GM19043 (cell line): Measurements from ENCODE around the gene PHACTR4.
A peak's percentile ranks its signal among the peaks of the same experiment; 100 is the strongest.
"Not testable (repeated sequence)": the region's sequence is repeated elsewhere in the genome, so short reads cannot be mapped to it uniquely, and the experiment has no call there.

Experiments used
- ATAC-seq: cut with Tn5 transposase; IDR thresholded peaks from one replicate; pipeline ENCODE4 v1.9.1; 2021; ENCODE audit warnings: low read depth; ENCODE audit not compliant: unreplicated experiment

Gene PHACTR4

DNA sequence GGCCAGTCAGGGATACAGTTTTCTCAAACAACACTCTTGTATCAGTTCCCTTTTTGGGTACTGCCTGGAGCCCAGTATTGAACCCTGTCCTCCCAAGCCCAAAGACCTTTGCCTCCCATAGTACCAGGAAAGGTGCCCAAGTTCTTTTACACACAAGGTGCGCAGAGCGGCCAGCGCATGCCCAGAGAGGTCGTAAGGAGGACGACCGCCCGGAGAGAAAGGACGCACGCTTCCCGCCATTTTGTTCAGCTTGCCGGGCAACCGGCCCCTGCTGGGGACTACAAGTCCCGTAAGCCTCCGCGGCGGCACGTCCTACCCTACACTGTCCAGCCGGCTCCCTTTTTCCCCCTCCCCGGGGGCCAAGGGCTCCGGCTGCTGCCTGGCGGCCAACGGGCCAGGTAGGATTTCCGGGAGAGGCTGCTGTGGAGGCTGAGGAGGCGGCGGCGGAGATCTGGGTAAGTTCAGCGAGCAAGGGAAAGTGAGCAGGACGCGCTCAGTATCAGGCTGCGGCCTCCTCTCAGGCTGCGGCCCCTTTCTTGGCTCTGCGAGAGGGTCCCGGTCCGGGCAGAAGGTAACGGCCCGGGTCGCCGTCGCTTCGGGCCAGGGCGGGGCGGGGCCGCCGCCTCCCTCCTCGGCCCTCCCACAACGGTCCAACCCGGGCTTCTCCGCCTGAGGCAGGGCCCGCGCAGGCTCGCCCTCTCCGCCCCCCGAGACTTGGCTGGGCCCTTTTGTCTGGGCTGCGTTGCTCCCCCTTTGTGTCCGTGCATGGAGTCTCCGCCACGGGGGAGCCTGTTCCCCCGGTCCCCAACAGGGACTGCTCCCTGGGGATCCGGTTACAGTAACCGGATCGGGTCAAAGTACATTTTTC lies at the start of gene PHACTR4:
TSS of gene PHACTR4 (plus strand) at position 370 of the 868 bp plus-strand sequence. CDS start 37,708 bp downstream, outside the sequence.
- peak; percentile 87 for ATAC-seq

DNA sequence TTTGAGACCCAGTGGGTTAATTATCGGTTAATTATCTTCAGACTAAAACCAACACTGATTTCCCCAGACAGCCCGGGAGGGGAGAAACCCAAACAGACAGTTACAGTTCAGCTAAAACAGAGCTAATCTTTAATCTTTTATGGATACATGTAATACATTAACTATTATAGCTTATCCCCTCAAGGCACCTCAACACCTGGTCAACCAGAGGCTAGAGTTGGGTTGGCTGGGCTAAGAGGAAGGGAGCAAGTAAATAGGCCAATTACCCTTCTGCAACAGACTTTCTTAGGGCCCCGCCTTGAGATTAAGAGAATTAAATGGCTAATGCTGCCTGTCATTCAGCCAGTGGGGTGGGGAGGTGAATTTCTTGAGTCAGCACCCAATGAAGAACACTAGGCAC lies 47.3 kb upstream of the PHACTR4 start:
- ATAC-seq = no peak

DNA sequence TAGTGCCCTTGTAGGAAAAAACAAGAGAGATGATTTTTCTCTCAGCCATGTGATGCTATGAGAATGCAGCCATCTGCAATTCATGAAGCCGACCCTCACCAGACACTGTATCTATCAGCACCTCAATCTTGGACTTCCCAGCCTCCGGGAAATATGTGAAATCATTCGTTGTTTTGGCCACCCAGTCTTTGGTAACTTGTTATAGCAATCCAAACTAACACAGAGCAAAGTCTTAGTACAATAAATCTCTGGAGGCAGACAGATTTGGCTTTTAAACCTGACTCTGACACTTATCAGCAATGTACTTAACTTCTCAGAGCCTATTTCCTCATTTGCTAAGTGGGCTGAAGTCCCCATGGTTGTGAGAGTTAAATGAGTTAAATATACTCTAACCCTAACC lies 45.8 kb upstream of the PHACTR4 start:
- ATAC-seq = no peak

DNA sequence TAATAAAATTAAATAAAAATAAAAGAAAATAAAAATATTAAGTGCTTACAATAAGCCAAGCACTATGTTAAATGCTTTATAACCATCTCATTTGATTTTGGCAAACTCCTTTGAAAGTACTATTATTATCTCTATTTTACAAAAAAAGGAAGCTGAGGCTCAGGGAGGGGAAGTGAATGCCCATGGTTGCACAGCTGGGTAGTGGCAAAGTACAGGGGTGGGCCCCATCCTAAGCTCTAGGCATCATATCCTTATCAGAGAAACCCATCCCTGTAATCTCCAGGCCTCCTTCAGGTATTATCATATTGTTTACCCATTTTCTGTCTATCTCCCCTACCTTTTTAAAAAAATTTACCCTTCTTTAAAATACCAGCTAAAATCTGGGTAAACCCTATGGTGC lies 43.0 kb upstream of the PHACTR4 start:
- ATAC-seq = no peak

DNA sequence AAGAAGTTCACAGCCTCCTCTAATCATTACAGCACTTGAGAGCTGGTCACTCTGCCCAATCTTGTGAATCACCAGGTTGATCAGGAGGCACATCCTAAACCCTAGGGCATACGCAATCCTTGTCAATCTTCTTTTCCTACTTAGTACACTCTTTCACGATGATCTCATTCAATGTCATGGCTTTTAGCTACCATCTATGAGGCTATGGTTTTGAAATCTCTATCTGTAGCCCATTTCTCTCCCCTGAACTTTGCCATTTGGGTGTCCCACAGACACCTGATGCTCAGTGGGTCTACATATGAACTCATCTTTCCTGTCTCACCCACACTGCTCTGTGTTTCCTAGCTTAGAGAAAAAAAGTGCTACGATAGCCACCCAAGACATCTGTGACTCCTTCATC lies 42.6 kb upstream of the PHACTR4 start:
- ATAC-seq = no peak

DNA sequence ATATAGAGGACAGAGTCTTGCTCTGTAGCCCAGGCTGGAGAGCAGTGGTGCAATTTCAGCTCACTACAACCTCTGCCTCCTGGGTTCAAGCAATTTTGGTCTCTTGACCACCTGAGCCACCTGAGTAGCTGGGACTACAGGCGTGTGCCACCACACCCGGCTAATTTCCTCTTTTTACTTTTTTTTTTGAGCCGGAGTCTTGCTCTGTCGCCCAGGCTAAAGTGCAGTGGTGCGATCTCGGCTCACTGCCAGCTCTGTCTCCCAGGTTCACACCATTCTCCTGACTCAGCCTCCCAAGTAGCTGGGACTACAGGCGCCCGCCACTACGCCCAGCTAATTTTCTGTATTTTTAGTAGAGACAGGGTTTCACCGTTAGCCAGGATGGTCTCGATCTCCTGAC lies 42.1 kb upstream of the PHACTR4 start:
- not testable (repeated sequence) for ATAC-seq

DNA sequence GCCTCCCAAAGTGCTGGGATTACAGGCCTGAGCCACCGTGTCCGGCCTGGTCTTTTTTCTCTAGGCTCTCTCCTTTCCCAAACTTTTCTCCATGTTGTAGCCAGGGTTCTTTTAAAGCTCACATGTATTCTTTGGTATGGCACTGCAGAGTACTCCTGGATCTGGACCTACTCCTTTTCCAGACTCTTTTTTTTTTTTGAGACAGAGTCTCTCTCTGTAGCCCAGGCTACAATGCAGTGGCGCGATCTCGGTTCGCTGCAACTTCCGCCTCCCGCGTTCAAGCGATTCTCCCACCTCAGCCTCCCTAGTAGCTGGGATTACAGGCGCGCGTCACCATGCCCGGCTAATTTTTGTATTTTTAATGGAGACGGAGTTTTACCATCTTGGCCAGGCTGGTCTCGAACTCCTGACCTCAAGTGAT lies 41.3 kb upstream of the PHACTR4 start:
- ATAC-seq = no peak

DNA sequence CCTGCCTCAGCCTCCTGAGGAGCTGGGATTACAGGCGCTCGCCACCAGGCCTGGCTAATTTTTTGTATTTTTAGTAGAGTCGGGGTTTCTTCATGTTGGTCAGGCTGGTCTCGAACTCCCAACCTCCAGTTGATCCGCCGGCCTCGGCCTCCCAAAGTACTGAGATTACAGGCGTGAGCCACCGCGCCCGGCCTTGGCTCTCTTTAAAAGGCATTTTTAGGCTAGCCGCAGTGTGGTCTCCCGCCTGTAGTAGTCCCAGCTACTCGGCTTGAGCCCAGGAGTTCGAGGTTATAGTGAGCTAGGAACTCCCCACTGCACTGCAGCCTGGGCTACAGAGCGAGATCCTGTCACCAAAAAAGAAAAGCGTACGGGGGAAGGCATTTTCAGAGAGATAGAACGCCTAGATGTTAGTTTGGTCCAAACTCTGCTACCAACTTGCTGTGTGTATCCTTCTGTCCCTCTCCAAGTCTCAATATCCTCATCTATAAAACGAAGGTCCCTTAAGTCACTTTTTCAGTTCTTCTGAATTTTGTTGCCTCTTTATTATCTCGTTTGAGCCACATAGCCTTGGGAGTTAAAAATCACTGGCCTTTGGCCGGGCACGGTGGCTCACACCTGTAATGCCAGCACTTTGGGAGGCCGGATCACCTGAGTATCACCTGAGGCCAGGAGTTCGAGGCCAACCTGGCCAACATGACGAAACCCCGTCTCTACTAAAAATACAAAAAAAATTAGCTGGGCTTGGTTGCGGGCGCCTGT lies 40.0 kb upstream of the PHACTR4 start:
- ATAC-seq = no peak

DNA sequence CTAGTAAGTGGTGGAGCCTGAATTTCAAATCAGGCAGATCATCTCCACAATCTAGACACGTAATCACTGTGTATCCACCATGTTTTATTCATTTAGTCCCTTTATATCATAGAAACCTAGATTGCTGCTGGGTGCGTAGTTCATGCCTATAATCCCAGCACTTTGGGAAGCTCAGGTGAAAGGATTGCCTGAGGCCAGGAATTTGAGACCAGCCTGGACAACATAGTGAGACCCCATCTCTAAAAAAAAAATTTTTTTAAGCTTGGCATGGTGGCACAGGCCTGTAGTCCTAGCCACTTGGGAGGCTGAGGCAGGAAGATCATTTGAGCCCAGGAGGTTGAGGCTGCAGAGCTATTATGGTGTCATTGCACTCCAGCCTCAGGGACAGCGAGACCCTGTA lies 30.6 kb upstream of the PHACTR4 start:
- ATAC-seq = no peak

DNA sequence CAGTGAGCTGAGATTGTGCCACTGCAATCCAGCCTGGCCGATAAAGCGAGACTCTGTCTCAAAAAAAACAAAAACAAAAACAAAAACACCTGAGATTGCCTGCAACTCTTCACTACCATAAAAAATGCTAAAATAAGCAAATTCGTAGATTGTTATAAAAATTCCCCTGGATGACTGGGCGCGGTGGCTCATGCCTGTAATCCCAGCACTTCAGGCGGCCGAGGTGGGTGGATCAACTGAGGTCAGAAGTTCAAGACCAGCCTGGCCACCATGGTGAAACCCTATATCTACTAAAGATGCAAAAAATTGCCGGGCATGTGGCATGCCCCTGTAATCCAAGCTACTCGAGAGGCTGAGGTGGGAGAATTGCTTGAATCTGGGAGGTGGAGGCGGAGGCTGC lies 30.0 kb upstream of the PHACTR4 start:
- ATAC-seq = no peak

DNA sequence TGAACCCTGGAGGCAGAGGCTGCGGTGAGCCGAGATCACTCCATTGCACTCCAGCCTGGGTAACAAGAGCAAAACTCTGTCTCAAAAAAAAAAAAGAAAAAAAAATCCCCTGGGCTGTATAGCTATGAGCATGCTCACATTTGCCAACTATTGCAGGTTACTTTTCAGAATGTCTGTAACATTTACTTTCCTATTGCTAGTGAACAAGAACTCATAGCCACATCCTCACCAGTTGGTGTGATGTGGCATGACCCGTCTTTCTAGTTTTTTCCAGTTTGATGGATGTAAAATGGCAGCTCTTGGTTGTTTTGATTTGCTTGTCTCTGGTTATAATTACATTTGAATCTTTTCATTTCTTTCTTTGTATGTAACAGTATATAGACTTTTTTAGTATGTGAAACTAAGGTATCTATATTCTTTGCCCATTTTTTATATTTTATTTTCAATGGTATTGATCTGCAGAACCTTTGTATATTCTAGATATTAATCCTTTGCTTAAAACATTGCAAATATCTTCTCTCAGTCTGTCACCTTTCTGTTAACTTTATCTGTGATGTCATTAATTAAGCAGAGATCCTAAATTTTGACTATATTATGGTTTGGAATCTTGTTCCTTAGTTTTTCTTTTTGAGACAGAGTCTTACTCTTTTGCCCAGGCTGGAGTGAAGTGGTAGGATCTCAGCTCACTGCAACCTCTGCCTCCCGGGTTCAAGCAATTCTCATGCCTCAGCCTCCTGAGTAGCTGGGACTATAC lies 29.1 kb upstream of the PHACTR4 start:
- no peak for ATAC-seq

DNA sequence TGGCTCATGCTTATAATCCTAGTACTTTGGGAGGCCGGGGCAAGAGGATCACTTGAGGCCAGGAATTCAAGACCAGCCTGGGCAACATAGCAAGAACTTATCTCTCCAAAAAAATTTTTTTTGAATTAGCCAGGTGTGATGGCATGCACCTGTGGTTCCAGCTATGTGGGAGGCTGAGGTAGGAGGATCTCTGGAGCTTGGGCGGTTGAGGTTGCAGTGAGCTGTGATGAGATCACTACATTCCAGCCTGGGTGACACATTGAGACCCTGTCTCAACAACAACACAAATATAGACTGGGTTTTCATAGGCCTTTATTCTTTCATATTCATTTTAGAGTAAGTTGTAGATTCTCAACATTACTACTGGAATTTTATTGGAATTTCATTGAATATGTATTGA lies 27.9 kb upstream of the PHACTR4 start:
- no peak for ATAC-seq

DNA sequence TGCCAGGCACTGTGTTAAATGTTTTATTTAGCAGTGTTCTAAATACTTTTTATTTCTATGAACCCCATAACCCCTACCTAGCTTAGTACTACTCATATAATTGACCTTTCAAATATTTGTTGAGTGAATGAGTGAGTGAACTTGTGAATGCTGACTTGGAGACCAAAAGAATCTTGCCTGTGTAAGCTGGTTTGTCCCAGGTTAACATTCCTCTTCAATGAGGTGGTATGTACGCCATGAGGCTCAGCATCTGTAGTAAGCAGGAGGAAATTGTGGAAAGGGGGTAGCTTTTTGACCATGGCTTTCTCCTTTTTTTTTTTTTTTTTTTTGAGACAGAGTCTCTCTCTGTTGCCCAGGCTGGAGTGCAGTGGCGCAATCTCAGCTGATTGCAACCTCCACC lies 26.1 kb upstream of the PHACTR4 start:
- ATAC-seq = no peak

DNA sequence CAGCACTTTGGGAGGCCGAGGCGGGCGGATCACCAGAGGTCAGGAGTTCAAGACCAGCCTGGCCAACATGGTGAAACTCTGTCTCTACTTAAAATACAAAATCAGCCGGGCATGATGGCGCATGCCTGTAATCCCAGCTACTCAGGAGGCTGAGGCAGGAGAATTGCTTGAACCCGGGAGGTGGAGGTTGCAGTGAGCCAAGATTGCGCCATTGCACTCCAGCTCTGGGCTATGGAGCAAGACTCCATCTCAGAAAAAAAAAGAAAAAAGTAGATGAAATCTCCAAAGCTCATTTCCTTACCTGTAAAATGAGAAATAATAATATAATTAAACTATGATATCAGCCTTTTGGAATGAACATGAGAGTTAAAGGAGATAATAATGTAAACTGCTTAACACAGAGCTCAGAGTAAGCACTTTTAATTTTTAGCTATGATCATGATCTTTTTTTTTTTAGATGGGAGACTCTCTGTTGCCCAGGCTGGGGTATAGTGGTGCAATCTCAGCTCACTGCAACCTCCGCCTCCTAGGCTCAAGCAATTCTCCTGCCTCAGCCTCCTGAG lies 16.2 kb upstream of the PHACTR4 start:
- ATAC-seq = not testable (repeated sequence)

DNA sequence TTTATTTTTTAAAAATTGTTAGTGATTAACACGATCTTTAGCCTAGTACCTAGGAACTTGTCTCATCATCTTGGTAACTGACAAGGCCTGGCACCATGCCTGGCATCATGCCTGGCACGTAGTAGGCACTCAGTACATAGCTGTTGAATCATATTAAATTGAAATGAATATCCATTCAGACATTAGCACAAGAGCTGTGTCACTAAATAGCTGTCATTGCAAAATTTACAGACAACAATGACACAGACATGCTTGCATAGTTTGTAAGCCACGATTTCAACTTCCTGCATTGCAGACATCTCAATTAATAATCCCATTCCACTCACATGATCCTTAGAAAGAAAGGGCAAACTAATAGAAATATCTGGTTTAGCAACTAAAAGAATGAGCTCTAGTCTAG lies 15.4 kb upstream of the PHACTR4 start:
- no peak for ATAC-seq

DNA sequence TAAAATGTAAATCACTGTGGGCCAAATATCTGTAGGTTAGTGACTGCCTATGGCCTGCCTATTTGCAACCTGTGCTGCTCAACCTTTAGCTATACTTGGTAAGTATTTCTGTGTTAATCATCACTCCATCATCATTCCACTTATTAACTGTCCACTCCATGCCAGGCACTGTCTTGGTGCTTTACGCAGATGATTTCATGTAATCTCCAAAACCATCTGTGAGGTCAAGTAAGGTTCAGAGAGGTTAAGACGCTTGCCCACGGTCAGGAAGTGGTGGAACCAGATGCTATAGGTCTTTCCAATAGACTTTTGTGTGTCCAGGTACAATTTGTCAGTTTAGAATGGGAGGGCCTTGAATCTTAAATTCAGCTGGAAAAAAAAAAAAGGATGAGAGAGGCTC lies 10.8 kb upstream of the PHACTR4 start:
- no peak for ATAC-seq

DNA sequence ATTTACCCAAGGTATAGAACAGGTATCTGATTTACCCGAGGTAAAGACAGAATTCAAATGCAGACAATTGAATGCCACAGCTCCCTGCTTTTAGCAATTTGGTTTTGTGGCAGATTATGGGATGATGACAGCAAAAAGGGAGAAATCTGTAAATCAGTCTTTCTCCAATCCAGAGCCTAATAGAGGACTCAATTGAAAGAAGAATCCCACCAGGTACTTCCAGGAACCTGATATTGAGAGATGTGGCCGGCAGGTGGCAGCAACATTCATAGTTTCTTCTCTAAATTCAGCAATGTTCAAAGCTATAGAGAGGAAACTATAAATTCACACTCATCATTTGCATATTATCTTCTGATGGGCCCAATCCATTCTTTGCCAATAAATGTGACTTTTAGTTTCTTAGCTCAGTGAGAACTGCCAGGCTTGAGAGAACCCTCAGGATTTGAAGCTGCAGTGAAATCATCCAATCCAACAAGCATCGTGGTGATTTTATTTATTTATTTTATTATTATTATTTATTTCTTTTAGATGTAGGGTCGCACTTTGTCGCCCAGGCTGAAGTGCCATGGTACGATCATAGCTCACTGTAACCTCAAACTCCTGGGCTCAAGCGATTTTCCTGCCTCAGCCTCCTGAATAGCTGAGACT lies 9.8 kb upstream of the PHACTR4 start:
- ATAC-seq = no peak

DNA sequence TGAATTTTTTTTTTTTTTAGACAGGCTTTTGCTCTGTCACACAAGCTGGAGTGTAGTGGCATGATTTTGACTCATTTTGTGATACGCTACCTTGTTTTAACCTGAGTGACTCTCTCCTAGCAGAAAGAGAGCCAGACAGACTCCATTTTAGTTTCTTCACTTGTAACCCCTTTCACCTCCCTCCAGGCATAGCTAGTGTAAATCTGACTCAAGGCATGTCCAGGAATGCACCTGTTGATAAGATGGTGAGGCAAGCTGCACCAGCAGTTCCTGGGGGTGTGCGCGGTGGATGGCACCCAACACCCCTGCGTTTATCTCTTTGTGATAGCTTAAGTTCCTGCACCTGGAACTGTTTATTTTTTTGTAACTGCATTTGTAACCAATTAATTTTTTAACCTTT lies 4.7 kb upstream of the PHACTR4 start:
- ATAC-seq = no peak

DNA sequence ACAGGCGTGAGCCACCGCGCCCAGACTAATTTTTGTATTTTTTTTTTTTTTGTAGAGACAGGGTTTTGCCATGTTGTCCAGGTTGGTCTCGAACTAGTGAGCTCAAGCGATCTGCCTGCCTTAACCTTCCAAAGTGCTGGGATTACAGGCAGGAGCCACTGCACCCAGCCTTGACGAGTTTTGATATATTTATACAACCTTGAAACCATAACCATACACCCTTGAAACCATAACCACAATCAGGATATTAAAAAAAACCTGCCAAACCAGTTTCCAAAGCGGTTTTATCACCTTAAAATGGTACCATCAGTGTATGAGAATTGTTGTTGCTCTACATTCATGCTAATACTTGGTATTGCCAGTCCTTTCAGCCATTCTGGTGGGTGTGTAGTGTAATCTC lies 3.7 kb upstream of the PHACTR4 start:
- ATAC-seq = no peak

DNA sequence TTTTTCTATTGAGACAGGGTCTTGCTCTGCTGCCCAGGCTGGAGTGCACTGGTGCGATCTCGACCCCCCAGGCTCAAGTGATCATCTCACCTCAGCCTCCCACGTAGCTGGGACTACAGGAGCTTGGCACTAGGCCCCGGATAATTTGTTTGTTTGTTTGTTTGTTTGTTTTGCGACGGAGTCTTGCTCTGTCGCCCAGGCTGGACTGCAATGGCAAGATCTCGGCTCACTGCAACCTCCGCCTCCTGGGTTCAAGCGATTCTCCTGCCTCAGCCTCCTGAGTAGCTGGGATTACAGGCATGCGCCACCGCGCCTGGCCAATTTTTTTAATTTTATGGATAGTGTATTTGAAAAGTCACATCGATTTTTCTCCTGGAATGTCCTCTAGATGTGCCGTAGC lies 932 bp upstream of the PHACTR4 start:
- not testable (repeated sequence) for ATAC-seq
